CD4-positive, alpha-beta T cell treated with Interleukin-21 for 1 hour (primary cell): ENCODE results near the gene LTO1.
"Not testable (repeated sequence)": the region's sequence is repeated elsewhere in the genome, so short reads cannot be mapped to it uniquely, and the experiment has no call there.

ENCODE experiments used
- DNase-seq: peaks from one replicate; pipeline ENCODE4 v3.0.0-alpha.2; 2020

LTO1 gene

GRCh38 chr11:69700278-69701140 lies 25.4 kb upstream of the LTO1 start:
- no peak for DNase-seq

- no peak for DNase-seq
These were observed 24.1 kb upstream of the LTO1 start for GRCh38 chr11:69699213-69699612.

- no peak for DNase-seq
These were observed 23.2 kb upstream of the LTO1 start for GRCh38 chr11:69698362-69698761.

GRCh38 chr11:69697861-69698260 lies 22.7 kb upstream of the LTO1 start:
- DNase-seq, result no peak

- no peak for DNase-seq
These were observed 22.3 kb upstream of the LTO1 start for GRCh38 chr11:69697469-69697843.

GRCh38 chr11:69696749-69697468 lies 21.8 kb upstream of the LTO1 start:
- DNase-seq, result no peak

- DNase-seq, result not testable (repeated sequence)
These were observed 20.8 kb upstream of the LTO1 start for GRCh38 chr11:69695995-69696394.

- DNase-seq, result no peak
These were observed 20.4 kb upstream of the LTO1 start for GRCh38 chr11:69695581-69695980.

- DNase-seq, result no peak
These were observed 19.6 kb upstream of the LTO1 start for GRCh38 chr11:69694781-69695180.

- DNase-seq, result no peak
These were observed 17.3 kb upstream of the LTO1 start for GRCh38 chr11:69692422-69692821.

GRCh38 chr11:69691463-69691862 lies 16.3 kb upstream of the LTO1 start:
- DNase-seq, result no peak

- DNase-seq, result no peak
These were observed 14.5 kb upstream of the LTO1 start for GRCh38 chr11:69689484-69690319.

GRCh38 chr11:69687969-69688771 lies 13.0 kb upstream of the LTO1 start:
- not testable (repeated sequence) for DNase-seq

GRCh38 chr11:69686856-69687255 lies 11.7 kb upstream of the LTO1 start:
- no peak for DNase-seq

GRCh38 chr11:69686452-69686851 lies 11.3 kb upstream of the LTO1 start:
- DNase-seq, result no peak

- no peak for DNase-seq
These were observed 10.2 kb upstream of the LTO1 start for GRCh38 chr11:69685348-69685747.

GRCh38 chr11:69684651-69685050 lies 9.5 kb upstream of the LTO1 start:
- no peak for DNase-seq

GRCh38 chr11:69683764-69684333 lies 8.7 kb upstream of the LTO1 start:
- DNase-seq, result no peak

- DNase-seq, result no peak
These were observed 7.7 kb upstream of the LTO1 start for GRCh38 chr11:69682681-69683326.

GRCh38 chr11:69682221-69682620 lies 7.1 kb upstream of the LTO1 start:
- no peak for DNase-seq

GRCh38 chr11:69680688-69681087 lies 5.5 kb upstream of the LTO1 start:
- no peak for DNase-seq

- DNase-seq, result no peak
These were observed 2.6 kb upstream of the LTO1 start for GRCh38 chr11:69677749-69678148.
